Activated T-helper 2 cell treated with anti-CD3 and anti-CD28 coated beads, Interferon-gamma antibody, Interleukin-2, Interleukin-4, amounts not matched to agents 10 μg/mL and 5 μg/mL and 100 μg/mL, durations not matched to agents 14 hours and 24 hours and 36 hours (primary cell): ENCODE data around the gene SPIRE1. TPM values are rescaled to one million over a fixed set of nuclear protein-coding genes. Genes with fewer than 3 reads are reported as not detected.
"Not testable (repeated sequence)": the region's sequence is repeated elsewhere in the genome, so short reads cannot be mapped to it uniquely, and the experiment has no call there.

ENCODE experiments used
- DNase-seq: peaks from one replicate; pipeline ENCODE4 v3.0.0; 2021; ENCODE audit warnings: low spot score
- H3K27ac Mint-ChIP-seq: one replicate; pipeline ENCODE4 v1.8.0; 2021; ENCODE audit warnings: mixed read lengths
- H3K27me3 Mint-ChIP-seq: one replicate; pipeline ENCODE4 v1.8.0; 2021; ENCODE audit warnings: low read depth, mixed read lengths
- H3K36me3 Mint-ChIP-seq: one replicate; pipeline ENCODE4 v1.8.0; 2021; ENCODE audit warnings: low read depth, mixed read lengths
- H3K4me1 Mint-ChIP-seq: one replicate; pipeline ENCODE4 v1.8.0; 2021; ENCODE audit warnings: low read depth, mixed read lengths
- H3K4me3 Mint-ChIP-seq: one replicate; pipeline ENCODE4 v1.8.0; 2021; ENCODE audit warnings: low read depth, mild to moderate bottlenecking, moderate library complexity, mixed read lengths
- H3K9me3 Mint-ChIP-seq: one replicate; pipeline ENCODE4 v1.8.0; 2021; ENCODE audit warnings: mixed read lengths
- intact Hi-C: fragments of 100-400 bp; cut with micrococcal nuclease; formaldehyde crosslinking; loops from one replicate; pipeline ENCODE4 v1.15.1; 2023
- total RNA-seq: library from RNA; stranded (reverse); gene quantifications from 2 replicates; pipeline ENCODE4 v1.2.3, GENCODE V29; 2022

SPIRE1 gene
- total RNA-seq, 1 donor from 2014 or later, result 19.0 TPM

DNA sequence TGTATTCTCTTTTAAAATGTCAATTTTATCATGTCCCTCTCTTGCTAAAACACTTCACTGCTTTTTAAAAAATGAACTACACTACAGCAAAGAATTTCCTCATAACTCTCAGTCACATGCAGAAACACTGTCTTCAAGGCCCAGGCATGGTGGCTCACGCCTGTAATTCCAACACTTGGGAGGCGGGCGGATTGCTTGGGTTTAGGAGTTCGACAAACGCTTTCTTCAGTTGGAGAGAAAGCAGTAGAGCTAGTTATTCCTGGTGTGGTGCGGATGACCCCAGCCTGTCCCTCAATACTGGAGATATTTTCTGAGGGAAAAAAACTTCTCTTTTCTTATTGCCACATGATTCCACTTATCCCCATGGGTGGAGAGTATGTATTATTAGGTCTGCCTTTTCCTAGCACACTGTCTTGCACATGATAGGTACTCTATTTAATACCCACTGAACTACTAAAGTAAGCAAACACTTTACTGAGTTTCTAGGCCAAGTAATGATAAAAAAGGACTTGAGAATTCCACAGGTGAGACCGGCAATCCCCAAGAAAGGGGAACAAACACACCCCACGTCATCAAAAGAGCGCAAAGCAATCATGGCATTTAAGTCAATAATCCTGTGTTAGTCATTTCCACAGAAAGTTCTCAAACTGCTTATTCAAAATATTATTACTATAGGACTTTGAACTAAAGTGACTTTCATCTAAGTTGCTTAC, 77.1 kb downstream of the SPIRE1 start:
- no peaks in the 10 kb centered on the region for H3K36me3 Mint-ChIP-seq
- H3K4me1 Mint-ChIP-seq, result peaks cover 2% of the 10 kb centered on the region

DNA sequence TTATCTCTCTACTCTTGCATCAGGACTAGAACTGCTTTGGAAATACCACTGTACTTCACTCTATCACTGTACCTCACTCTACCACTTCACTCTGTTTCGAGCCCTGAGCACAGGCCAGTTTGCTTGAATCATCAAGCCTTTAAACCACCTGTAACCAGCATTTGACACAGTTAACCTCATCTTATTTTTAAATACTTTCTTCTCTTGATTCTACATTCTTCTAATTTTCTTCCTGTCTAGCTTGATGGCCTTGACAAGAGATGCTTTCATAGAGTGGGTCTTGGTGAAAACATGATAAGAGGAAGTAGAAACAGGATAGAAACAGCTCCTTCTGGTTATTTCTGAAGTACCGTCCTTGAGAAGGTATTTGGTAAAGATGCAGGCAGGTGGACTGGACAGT, 78.1 kb downstream of the SPIRE1 start:
- peaks cover 2% of the 10 kb centered on the region for H3K4me1 Mint-ChIP-seq
- H3K9me3 Mint-ChIP-seq, result no peaks in the 10 kb centered on the region
- no peaks in the 10 kb centered on the region for H3K36me3 Mint-ChIP-seq
- H3K27ac Mint-ChIP-seq, result no peak overlapping the region
- intact Hi-C loops, result no loop called here
- H3K4me3 Mint-ChIP-seq, result no peak overlapping the region
- DNase-seq, result no peak
- H3K27me3 Mint-ChIP-seq, result peaks cover 5% of the 10 kb centered on the region

More for the DNA sequence above, 77.1 kb downstream of the SPIRE1 start:
- DNase-seq, result no peak
- Mint-ChIP-seq H3K4me3 (no peak overlapping the region), H3K27ac (no peak overlapping the region), H3K27me3 (peaks cover 3% of the 10 kb centered on the region), H3K9me3 (no peaks in the 10 kb centered on the region)
- intact Hi-C loops, result no loop called here

DNA sequence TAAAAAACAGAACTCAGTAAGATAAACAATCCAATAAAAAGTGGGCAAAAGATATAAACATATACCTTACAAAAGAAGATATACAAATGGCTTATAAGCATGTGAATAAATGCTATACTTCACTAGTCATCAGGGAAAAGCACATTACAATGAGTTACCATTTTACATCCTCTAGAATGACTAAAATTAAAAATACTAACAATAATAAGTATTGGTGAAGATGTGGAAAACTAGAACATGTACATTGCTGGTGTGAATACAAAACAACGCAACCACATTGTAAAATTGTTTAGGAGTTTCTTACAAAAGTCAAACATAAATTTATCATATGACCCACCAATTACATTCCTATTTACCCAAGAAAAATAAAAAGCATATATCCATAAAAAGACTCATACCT, 80.1 kb downstream of the SPIRE1 start:
- Mint-ChIP-seq H3K9me3 (no peaks in the 10 kb centered on the region), H3K4me1 (peaks cover 2% of the 10 kb centered on the region), H3K36me3 (no peaks in the 10 kb centered on the region), H3K4me3 (no peak overlapping the region), H3K27ac (no peak overlapping the region), H3K27me3 (peaks cover 10% of the 10 kb centered on the region)
- DNase-seq, result no peak
- intact Hi-C loops, result no loop called here

DNA sequence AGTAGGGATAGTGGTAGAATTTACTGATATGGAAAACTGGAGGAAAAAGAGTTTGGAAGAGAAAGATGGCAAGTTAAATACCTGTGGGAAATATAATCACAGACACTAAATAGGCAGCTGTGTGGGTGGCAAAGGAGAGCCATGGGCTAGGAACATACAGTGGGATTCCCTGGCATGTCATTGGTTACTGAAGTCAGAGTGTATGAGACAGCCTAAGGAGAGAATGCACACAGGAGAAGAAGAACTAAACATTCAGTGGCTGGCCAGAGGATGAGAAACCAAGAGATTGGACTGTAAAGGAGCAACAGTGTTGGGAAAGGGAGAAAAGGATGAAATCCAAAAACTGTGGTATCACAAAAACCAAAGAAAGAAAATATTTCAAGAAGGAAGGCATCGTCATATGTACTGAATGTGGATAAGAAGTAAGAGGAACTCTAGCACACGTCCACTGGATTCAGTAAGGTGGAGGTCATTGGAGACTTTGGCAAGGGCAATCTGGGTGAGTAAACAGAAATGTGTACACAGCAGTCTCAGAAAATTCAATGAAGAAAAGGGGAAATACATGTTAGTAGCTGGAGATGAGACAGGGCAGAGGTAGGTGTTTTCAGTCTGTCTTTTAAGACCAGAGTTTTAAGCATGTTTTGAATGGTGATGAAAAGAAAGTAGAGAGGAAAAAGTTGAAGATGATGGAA, 83.3 kb downstream of the SPIRE1 start:
- DNase-seq, result no peak
- H3K36me3 Mint-ChIP-seq, result no peaks in the 10 kb centered on the region
- intact Hi-C loops, result no loop called here
- no peak overlapping the region for H3K4me3 Mint-ChIP-seq
- no peaks in the 10 kb centered on the region for H3K9me3 Mint-ChIP-seq
- H3K27me3 Mint-ChIP-seq, result peaks cover 21% of the 10 kb centered on the region
- no peaks in the 10 kb centered on the region for H3K4me1 Mint-ChIP-seq
- no peak overlapping the region for H3K27ac Mint-ChIP-seq

DNA sequence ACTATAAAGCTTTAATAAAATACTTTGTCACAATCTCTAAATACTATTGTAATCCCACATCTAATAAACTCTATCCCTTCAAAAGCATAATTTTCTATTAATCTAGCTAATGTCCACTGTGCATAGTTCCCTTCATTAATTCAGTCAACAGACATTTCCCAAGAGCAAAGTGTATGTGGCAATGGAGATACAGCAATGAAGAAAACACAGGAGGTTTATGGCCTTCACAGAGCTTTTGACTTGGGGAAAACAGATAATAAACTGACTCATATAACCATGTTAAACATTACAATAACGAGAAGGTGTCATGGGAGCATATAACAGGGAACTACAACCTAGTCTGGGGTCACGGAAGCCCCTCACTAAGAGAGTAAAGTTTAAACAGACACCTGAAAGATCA, 86.3 kb downstream of the SPIRE1 start:
- H3K36me3 Mint-ChIP-seq, result no peaks in the 10 kb centered on the region
- H3K4me1 Mint-ChIP-seq, result no peaks in the 10 kb centered on the region
- intact Hi-C loops, result no loop called here
- no peak overlapping the region for H3K4me3 Mint-ChIP-seq
- no peak for DNase-seq
- no peaks in the 10 kb centered on the region for H3K9me3 Mint-ChIP-seq
- H3K27ac Mint-ChIP-seq, result no peak overlapping the region
- H3K27me3 Mint-ChIP-seq, result peaks cover 32% of the 10 kb centered on the region

GRCh38 chr18:12569791-12570190, 88.1 kb downstream of the SPIRE1 start:
- peaks cover 34% of the 10 kb centered on the region for H3K27me3 Mint-ChIP-seq
- intact Hi-C loops, result no loop called here
- H3K27ac Mint-ChIP-seq, result no peak overlapping the region
- DNase-seq, result no peak
- H3K9me3 Mint-ChIP-seq, result no peaks in the 10 kb centered on the region
- H3K4me3 Mint-ChIP-seq, result no peak overlapping the region
- H3K36me3 Mint-ChIP-seq, result no peaks in the 10 kb centered on the region
- no peaks in the 10 kb centered on the region for H3K4me1 Mint-ChIP-seq

DNA sequence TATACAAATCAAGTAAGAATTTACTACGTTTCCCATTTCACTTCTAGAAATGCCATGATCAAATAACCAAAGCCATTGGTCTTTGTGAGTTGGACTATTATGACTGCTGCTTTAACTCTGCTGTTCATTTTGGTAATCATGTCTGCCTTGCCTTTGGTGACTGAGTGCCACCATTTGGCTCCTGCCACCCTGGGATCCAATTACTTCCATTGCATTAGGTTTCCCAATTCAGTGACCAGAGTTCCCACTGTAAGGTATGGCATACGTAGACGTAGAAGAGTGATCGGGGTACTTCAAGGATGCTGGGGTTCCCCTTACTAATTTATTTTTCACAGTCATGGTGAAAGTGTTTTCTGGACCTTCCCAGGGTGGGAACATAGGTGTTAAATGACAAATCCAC, 90.1 kb downstream of the SPIRE1 start:
- H3K9me3 Mint-ChIP-seq, result no peaks in the 10 kb centered on the region
- no peak for DNase-seq
- intact Hi-C loops, result no loop called here
- H3K4me3 Mint-ChIP-seq, result no peak overlapping the region
- no peak overlapping the region for H3K27ac Mint-ChIP-seq
- no peaks in the 10 kb centered on the region for H3K36me3 Mint-ChIP-seq
- peaks cover 39% of the 10 kb centered on the region for H3K27me3 Mint-ChIP-seq
- no peaks in the 10 kb centered on the region for H3K4me1 Mint-ChIP-seq

DNA sequence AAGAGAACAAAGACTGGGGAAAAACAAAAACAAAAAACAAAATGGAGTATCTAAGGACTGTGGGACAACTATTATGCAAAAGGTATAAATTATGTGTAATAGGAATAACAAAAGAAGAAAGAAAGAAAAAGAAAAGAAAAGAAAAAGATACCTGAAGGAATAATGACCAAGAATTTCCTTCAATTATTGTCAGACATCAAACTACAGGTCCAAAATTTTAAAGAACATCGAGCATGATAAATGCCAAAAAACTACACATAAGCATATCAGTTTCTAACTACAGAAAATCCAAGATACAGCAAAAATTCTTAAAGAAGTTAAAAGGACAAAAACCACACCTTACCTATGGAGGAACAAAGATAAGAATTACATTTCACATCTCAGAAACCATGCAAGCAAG, 93.0 kb downstream of the SPIRE1 start:
- Mint-ChIP-seq H3K9me3 (no peaks in the 10 kb centered on the region), H3K36me3 (no peaks in the 10 kb centered on the region), H3K4me3 (no peak overlapping the region), H3K4me1 (no peaks in the 10 kb centered on the region), H3K27ac (no peak overlapping the region), H3K27me3 (peaks cover 29% of the 10 kb centered on the region)
- DNase-seq, result no peak
- intact Hi-C loops, result no loop called here

DNA sequence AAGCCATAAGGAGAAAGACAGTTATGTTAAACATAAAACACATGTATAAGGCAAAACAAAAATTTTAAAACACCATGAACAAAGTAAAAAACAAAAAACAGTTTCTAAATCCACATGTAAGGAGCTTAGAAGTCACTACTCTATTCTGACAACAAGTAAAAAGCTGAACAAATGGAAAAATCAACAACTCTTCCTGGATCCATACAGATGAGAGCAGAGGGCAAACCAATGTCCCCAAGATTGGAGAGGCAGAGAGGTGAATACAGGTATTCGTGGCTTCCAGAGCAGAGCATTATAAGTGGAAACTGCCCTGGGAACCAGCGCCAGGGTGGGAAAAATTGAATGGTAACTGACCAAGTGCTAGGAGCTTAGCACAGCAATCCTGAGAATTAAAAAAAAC, 93.5 kb downstream of the SPIRE1 start:
- Mint-ChIP-seq H3K36me3 (no peaks in the 10 kb centered on the region), H3K27me3 (peaks cover 29% of the 10 kb centered on the region), H3K27ac (no peak overlapping the region), H3K4me3 (no peak overlapping the region), H3K4me1 (no peaks in the 10 kb centered on the region), H3K9me3 (no peaks in the 10 kb centered on the region)
- intact Hi-C loops, result no loop called here
- no peak for DNase-seq

DNA sequence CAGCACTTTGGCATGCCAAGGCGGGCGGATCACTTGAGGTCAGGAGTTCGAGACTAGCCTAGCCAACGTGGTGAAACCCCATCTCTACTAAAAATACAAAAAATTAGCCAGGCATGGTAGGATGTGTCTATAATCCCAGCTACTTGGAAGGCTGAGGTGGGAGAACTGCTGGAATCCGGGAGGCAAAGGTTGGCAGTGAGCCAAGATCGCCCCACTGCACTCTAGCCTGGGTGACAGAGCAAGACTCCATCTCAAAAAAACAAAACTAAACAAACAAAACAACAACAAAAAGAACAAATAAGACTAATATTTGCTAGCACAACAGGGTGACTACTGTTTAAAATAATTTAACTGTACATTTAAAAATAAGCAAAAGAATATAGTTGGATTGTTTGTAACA, 97.3 kb downstream of the SPIRE1 start:
- H3K4me1 Mint-ChIP-seq, intact Hi-C loops, DNase-seq, H3K27ac Mint-ChIP-seq, H3K4me3 Mint-ChIP-seq, H3K36me3 Mint-ChIP-seq, H3K9me3 Mint-ChIP-seq: not testable (repeated sequence)
- H3K27me3 Mint-ChIP-seq, result peaks cover 18% of the 10 kb centered on the region

GRCh38 chr18:12559319-12559718, 98.6 kb downstream of the SPIRE1 start:
- intact Hi-C loops, result no loop called here
- H3K36me3 Mint-ChIP-seq, result peaks cover 5% of the 10 kb centered on the region
- H3K4me3 Mint-ChIP-seq, result no peak overlapping the region
- peaks cover 22% of the 10 kb centered on the region for H3K9me3 Mint-ChIP-seq
- DNase-seq, result no peak
- H3K27ac Mint-ChIP-seq, result no peak overlapping the region
- peaks cover 3% of the 10 kb centered on the region for H3K4me1 Mint-ChIP-seq
- H3K27me3 Mint-ChIP-seq, result peaks cover 10% of the 10 kb centered on the region

GRCh38 chr18:12556946-12557806, 100.7 kb downstream of the SPIRE1 start:
- Mint-ChIP-seq H3K9me3 (peaks cover 31% of the 10 kb centered on the region), H3K36me3 (peaks cover 12% of the 10 kb centered on the region), H3K27ac (no peak overlapping the region), H3K4me1 (peaks cover 3% of the 10 kb centered on the region), H3K4me3 (no peak overlapping the region), H3K27me3 (peaks cover 2% of the 10 kb centered on the region)
- intact Hi-C loops, result no loop called here
- no peak for DNase-seq
